A549 treated with AZD9567 at 1 μM for 4 hours (cell line): ENCODE measurements around the gene NOL12. TPM values are rescaled to one million over a fixed set of nuclear protein-coding genes. Genes with fewer than 3 reads are reported as not detected.

Experiments
- total RNA-seq: library from RNA; stranded (reverse); fragments of 200-300 nt; extraction: Qiagen RNA extraction; gene quantifications from 5 replicates; pipeline ENCODE4 v1.2.3, GENCODE V29; 2022; ENCODE audit not compliant: insufficient read depth

The NOL12 gene
- total RNA-seq = 23.6 to 28.0 TPM (median 25.5 TPM) in 5 replicates

GRCh38 chr22:37686002-37686982 is at the start of gene NOL12:
NOL12 (plus strand) TSS chr22:37686343; CDS start chr22:37686393, 50 bp downstream.

GRCh38 chr22:37639070-37639760 is 46.9 kb upstream of the NOL12 start, which contains the start of gene SH3BP1:
SH3BP1 (plus strand) TSS chr22:37639669; CDS start chr22:37639788, 119 bp downstream.

GRCh38 chr22:37658133-37659065 is 27.7 kb upstream of the NOL12 start, which contains the start of gene PDXP:
PDXP (plus strand) TSS chr22:37658723; CDS start chr22:37658783, 60 bp downstream.

DNA sequence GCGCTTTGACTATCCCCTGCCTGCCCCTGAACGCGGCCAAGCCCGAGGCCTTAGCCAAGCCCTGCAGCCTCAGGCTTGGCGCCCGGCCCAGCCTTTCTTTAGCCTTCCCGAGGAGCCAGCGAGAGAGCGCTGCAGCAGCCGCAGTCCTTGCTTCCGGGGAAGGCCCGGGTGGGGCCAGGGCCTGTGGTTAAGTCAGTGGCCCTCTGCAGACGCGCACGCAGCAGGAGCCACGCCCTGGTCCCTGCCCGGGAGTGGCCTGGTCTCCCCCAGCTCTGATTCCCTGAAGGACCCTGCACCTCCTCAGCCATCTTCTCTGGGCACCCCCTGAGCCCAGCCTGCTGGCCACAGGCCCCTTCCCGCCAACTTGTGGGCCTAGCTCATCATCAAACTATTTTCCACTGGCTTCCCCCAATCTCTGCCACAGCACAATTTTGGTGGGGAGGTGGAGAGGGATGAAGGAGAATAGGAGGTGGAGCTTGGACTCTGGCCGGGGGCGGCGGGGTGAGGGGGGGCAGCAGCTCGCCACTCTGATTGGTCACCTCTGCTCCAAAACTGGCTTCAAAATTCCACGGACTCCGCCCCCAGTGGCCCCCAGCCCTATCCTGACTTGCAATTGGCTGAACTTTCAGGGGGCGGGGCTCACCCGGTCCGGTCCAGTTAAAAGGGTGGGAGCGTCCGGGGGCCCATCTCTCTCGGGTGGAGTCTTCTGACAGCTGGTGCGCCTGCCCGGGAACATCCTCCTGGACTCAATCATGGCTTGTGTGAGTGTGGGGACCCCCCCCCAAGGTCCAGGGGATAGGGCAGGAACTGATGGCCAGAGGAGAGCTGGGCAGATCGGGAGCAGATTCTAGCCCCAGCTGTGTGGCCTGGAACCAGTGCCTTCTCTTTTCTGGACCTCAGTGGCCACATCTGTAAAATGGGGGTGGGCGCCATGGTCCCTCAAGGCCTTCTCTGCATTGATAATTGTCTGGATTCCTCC is 10.9 kb upstream of the NOL12 start, which contains the start of gene LGALS1:
TSS of gene LGALS1 (plus strand) at position 686 of the 979 bp plus-strand sequence. CDS start at position 753, 67 bp downstream.

GRCh38 chr22:37696657-37697537 is 10.8 kb downstream of the NOL12 start, which contains the start of gene TRIOBP:
TRIOBP (plus strand) TSS chr22:37697048; CDS start chr22:37701366, 4,318 bp downstream.

Other genes starting within 250 kb of the NOL12 start
- 0.98 to 5.4 TPM (median 1.2 TPM) in 5 replicates for gene MFNG, start 200.0 kb upstream of the NOL12 start, total RNA-seq
- gene CARD10, start 166.9 kb upstream of the NOL12 start, total RNA-seq = 19.4 to 30.5 TPM (median 28.8 TPM) in 5 replicates
- gene CDC42EP1, start 125.9 kb upstream of the NOL12 start, total RNA-seq = 23.8 to 31.6 TPM (median 29.4 TPM) in 5 replicates
- 0.16 to 7.6 TPM (median 0.24 TPM) in 3 of 5 replicates, not detected in the others for gene LGALS2, start 106.3 kb upstream of the NOL12 start, total RNA-seq
- gene GGA1, start 77.5 kb upstream of the NOL12 start, total RNA-seq = 12.4 to 23.6 TPM (median 22.5 TPM) in 5 replicates
- 0.99 to 2.4 TPM (median 1.7 TPM) in 4 of 5 replicates, not detected in the other for gene SH3BP1, start 46.7 kb upstream of the NOL12 start, total RNA-seq
- gene PDXP, start 27.6 kb upstream of the NOL12 start, total RNA-seq = 18.0 to 23.4 TPM (median 19.4 TPM) in 5 replicates
- gene LGALS1, start 10.7 kb upstream of the NOL12 start, total RNA-seq = 1,142 to 1,386 TPM (median 1,326 TPM) in 5 replicates
- 23.6 to 36.5 TPM (median 31.7 TPM) in 5 replicates for gene TRIOBP, start 10.7 kb downstream of the NOL12 start, total RNA-seq
- gene GCAT, start 121.6 kb downstream of the NOL12 start, total RNA-seq = 1.9 to 4.7 TPM (median 3.4 TPM) in 5 replicates
- not detected in 5 replicates for gene GALR3, start 137.0 kb downstream of the NOL12 start, total RNA-seq
- 21.1 to 24.9 TPM (median 23.3 TPM) in 5 replicates for gene ANKRD54, start 158.0 kb downstream of the NOL12 start, total RNA-seq
- gene EIF3L, start 163.1 kb downstream of the NOL12 start, total RNA-seq = 259 to 328 TPM (median 285 TPM) in 5 replicates
- 15.2 to 18.2 TPM (median 17.6 TPM) in 5 replicates for gene MICALL1, start 220.0 kb downstream of the NOL12 start, total RNA-seq